ENCODE data around the gene C1GALT1. TPM values are rescaled to one million over a fixed set of nuclear protein-coding genes. Genes with fewer than 3 reads are reported as not detected.

The C1GALT1 gene
- total and polyA plus RNA-seq, 11 donors: 4.3 to 36.4 (median 21.1) TPM

GRCh38 chr7:7207876-7208275 is 25.5 kb downstream of the C1GALT1 start:
- no peaks in the 10 kb centered on the region for H3K36me3 ChIP-seq
- H3K4me3 ChIP-seq: no peak overlapping the region
- 88 to 98% (median 97%) methylated on average over 4 of the region's 4 CpGs for WGBS, 4 donors
- H3K4me1 ChIP-seq: peaks cover 0 to 21% (median 0%) of the 10 kb centered on the region in 12 donors
- no peak for TF ChIP-seq POLR2A (IDR thresholded peaks at IDR 0.05)
- TF ChIP-seq CTCF (IDR thresholded peaks at IDR 0.05): no peak
- peaks cover 0 to 20% (median 0%) of the 10 kb centered on the region in 12 donors for H3K9me3 ChIP-seq
- intact Hi-C loops (cut with DNase I): no loop called here
- H3K27me3 ChIP-seq: no peaks in the 10 kb centered on the region
- no peak for ATAC-seq
- DNase-seq: no peak
- no peak overlapping the region for H3K27ac ChIP-seq

- TF ChIP-seq POLR2A (IDR thresholded peaks at IDR 0.05) (no peak), CTCF (IDR thresholded peaks at IDR 0.05) (no peak)
- peaks cover 0 to 15% (median 1%) of the 10 kb centered on the region in 12 donors for H3K4me1 ChIP-seq
- intact Hi-C loops (cut with DNase I): no loop called here
- WGBS, 4 donors: 87 to 91% (median 89%) methylated on average over 4 of the region's 4 CpGs
- no peak for DNase-seq
- H3K4me3 ChIP-seq: no peak overlapping the region
- no peaks in the 10 kb centered on the region for H3K36me3 ChIP-seq
- no peak overlapping the region for H3K27ac ChIP-seq
- peaks cover 0 to 15% (median 0%) of the 10 kb centered on the region in 12 donors for H3K9me3 ChIP-seq
- ATAC-seq: no peak
- H3K27me3 ChIP-seq: no peaks in the 10 kb centered on the region
Measured at GRCh38 chr7:7208520-7208919, 26.2 kb downstream of the C1GALT1 start.

- Histone ChIP-seq H3K27ac (no peak overlapping the region), H3K4me1 (peaks cover 0 to 5% (median 1%) of the 10 kb centered on the region in 12 donors), H3K9me3 (peaks cover 0 to 11% (median 0%) of the 10 kb centered on the region in 12 donors), H3K36me3 (peaks cover 0 to 5% (median 0%) of the 10 kb centered on the region in 9 donors), H3K27me3 (no peaks in the 10 kb centered on the region), H3K4me3 (no peak overlapping the region)
- WGBS, 4 donors: 82 to 88% (median 87%) methylated on average over 10 of the region's 10 CpGs
- intact Hi-C loops (cut with DNase I): no loop called here
- DNase-seq (no peak), ATAC-seq (no peak)
- TF ChIP-seq POLR2A (IDR thresholded peaks at IDR 0.05) (no peak), CTCF (IDR thresholded peaks at IDR 0.05) (no peak)
Measured at GRCh38 chr7:7209412-7210050, 27.2 kb downstream of the C1GALT1 start.

- no peak overlapping the region for H3K4me3 ChIP-seq
- peaks cover 0 to 15% (median 0%) of the 10 kb centered on the region in 9 donors for H3K36me3 ChIP-seq
- ATAC-seq: no peak
- WGBS, 4 donors: 78 to 88% (median 83%) methylated on average over 12 of the region's 12 CpGs
- TF ChIP-seq CTCF (IDR thresholded peaks at IDR 0.05) (no peak), POLR2A (IDR thresholded peaks at IDR 0.05) (no peak)
- peaks cover 0 to 8% (median under 1%) of the 10 kb centered on the region in 12 donors for H3K4me1 ChIP-seq
- H3K27ac ChIP-seq: no peak overlapping the region
- intact Hi-C loops (cut with DNase I): no loop called here
- no peak for DNase-seq
- H3K27me3 ChIP-seq: no peaks in the 10 kb centered on the region
- peaks cover 0 to 11% (median 0%) of the 10 kb centered on the region in 12 donors for H3K9me3 ChIP-seq
Measured at GRCh38 chr7:7210475-7211237, 28.3 kb downstream of the C1GALT1 start.
